K562 (cell line): Measurements from ENCODE around the gene STOM. TPM values are rescaled to one million over a fixed set of nuclear protein-coding genes. Genes with fewer than 3 reads are reported as not detected.

ENCODE experiments used
- ATAC-seq: fragments of 200-7000 bp; cut with Tn5 transposase; 3 replicates; pipeline ENCODE4 v1.9.1; 2020; ENCODE audit warnings: moderate library complexity
- BruUV-seq: library from RNA; stranded (reverse); fragments of 400-500 nt; replicated peaks from 2 replicates; lab custom pipeline; 2021; lab: Mats Ljungman, UMichigan
- CTCF ChIA-PET: fragments of 300-600 bp; formaldehyde crosslinking; extraction: SDS; loops from one replicate; lab custom pipeline; 2021; ENCODE audit warnings: low intra/inter-chr PET ratio; lab: Yijun Ruan, JAX
- POLR2A ChIA-PET: fragments of 300-600, 350-650 bp; sonication (Branson Sonifier 250); formaldehyde crosslinking; extraction: SDS; loops from one replicate; lab custom pipeline; 2021; ENCODE audit warnings: antibody characterized with exemption, inconsistent platforms; lab: Yijun Ruan, JAX
- DNase-seq, 4 experiments: peaks; one replicate each; pipeline versions ENCODE4 v3.0.0 to v3.0.0-alpha.2; 2011 to 2018; ENCODE audit warnings: low spot score in 3 of 4, mixed read lengths in 3 of 4; ENCODE audit errors: extremely low read depth in 1 of 4
- FAIRE-seq: peaks from 2 replicates; lab custom pipeline; 2011; peaks lifted over from hg19 to GRCh38; lab: Jason Lieb, UNC
- H2AFZ ChIP-seq: 2 replicates; pipeline ENCODE4 v1.6.0; 2011; ENCODE audit warnings: low read depth, low read length, control low read depth, inconsistent platforms
- H3K27ac ChIP-seq: fragments of 200-600 bp; 3 replicates; pipeline ENCODE4 v1.8.0; 2011; ENCODE audit warnings: low read depth, mild to moderate bottlenecking, control low read depth, inconsistent platforms, low read length, moderate library complexity, mixed read lengths; ENCODE audit errors: extremely low read depth
- H3K27me3 ChIP-seq, 2 experiments: fragments of 300-600 bp in 1 of 2; 2 replicates in 1 of 2; 3 replicates in 1 of 2; pipeline versions ENCODE4 v1.6.0 to v1.8.0; 2011; ENCODE audit warnings: inconsistent platforms in 2 of 2, low read length in 2 of 2, mild to moderate bottlenecking in 1 of 2, mixed read lengths in 1 of 2, moderate library complexity in 1 of 2; ENCODE audit not compliant: control insufficient read depth in 2 of 2, insufficient read depth in 2 of 2
- H3K36me3 ChIP-seq: fragments of 300-600 bp; 3 replicates; pipeline ENCODE4 v1.8.0; 2011; ENCODE audit warnings: mild to moderate bottlenecking, low read length, inconsistent platforms; ENCODE audit not compliant: control insufficient read depth, insufficient read depth
- H3K4me1 ChIP-seq, 2 experiments: fragments of 200-600 bp in 1 of 2; replicated peaks in 1 of 2; 2 replicates in 1 of 2; 3 replicates in 1 of 2; pipeline versions ENCODE4 v1.5.1 to v1.8.0; 2011; ENCODE audit warnings: inconsistent platforms in 2 of 2, low read length in 2 of 2, mild to moderate bottlenecking in 1 of 2, mixed read lengths in 1 of 2, moderate library complexity in 1 of 2; ENCODE audit not compliant: control insufficient read depth in 2 of 2, insufficient read depth in 2 of 2
- H3K4me2 ChIP-seq: 2 replicates; pipeline ENCODE4 v1.6.1; 2011; ENCODE audit warnings: low read length, control low read depth, inconsistent platforms, mixed read lengths; ENCODE audit not compliant: insufficient read depth
- H3K4me3 ChIP-seq: fragments of 200-600 bp; sonication (generic), shearing (Covaris generic); 2 replicates; pipeline ENCODE4 v1.5.1; 2016; ENCODE audit warnings: control low read depth, inconsistent platforms
- H3K79me2 ChIP-seq: fragments of 200-600 bp; 3 replicates; pipeline ENCODE4 v1.8.0; 2011; ENCODE audit warnings: low read length, inconsistent platforms; ENCODE audit not compliant: control insufficient read depth, insufficient read depth
- H3K9ac ChIP-seq, 2 experiments: 2 replicates each; pipeline versions ENCODE4 v1.6.0 to v1.6.1; 2011; ENCODE audit warnings: low read depth in 2 of 2, low read length in 2 of 2, control low read depth in 1 of 2, inconsistent platforms in 1 of 2, mild to moderate bottlenecking in 1 of 2, mixed read lengths in 1 of 2; ENCODE audit not compliant: insufficient read depth in 1 of 2
- H3K9me1 ChIP-seq: one replicate; pipeline ENCODE4 v1.6.0; 2011; ENCODE audit warnings: inconsistent platforms, mild to moderate bottlenecking, low read length, moderate library complexity; ENCODE audit not compliant: control insufficient read depth, insufficient read depth
- H3K9me3 ChIP-seq: replicated peaks from 2 replicates; pipeline ENCODE4 v1.5.1; 2011; ENCODE audit warnings: low read depth, low read length, inconsistent platforms; ENCODE audit not compliant: control insufficient read depth, insufficient read depth
- H4K20me1 ChIP-seq: replicated peaks from 2 replicates; pipeline ENCODE4 v1.6.1; 2011; ENCODE audit warnings: low read length, inconsistent platforms, mixed read lengths; ENCODE audit not compliant: control insufficient read depth, insufficient read depth
- FOXP4 ChIP-seq: sonication (generic); formaldehyde crosslinking; IDR thresholded peaks from 2 replicates; pipeline ENCODE4 v1.8.0; 2022; ENCODE audit warnings: mild to moderate bottlenecking, missing genetic modification reagents, borderline replicate concordance
- KDM2B ChIP-seq: fragments of 250-450 bp; sonication (Bioruptor Pico); IDR thresholded peaks from 2 replicates; pipeline ENCODE4 v1.8.0; 2021; ENCODE audit warnings: mild to moderate bottlenecking, moderate library complexity
- KLF16 ChIP-seq: IDR thresholded peaks from 2 replicates; pipeline ENCODE4 v1.6.1; 2016; ENCODE audit warnings: antibody characterized with exemption
- L3MBTL2 ChIP-seq: fragments of 450-650 bp; IDR thresholded peaks from 2 replicates; pipeline ENCODE4 v1.6.1; 2016; ENCODE audit warnings: mild to moderate bottlenecking, moderate library complexity
- LARP7 ChIP-seq: fragments of 450-650 bp; IDR thresholded peaks from 2 replicates; pipeline ENCODE4 v1.6.1; 2016
- SP2 ChIP-seq: IDR thresholded peaks from 2 replicates; pipeline ENCODE4 v1.6.1; 2011; ENCODE audit warnings: mild to moderate bottlenecking, low read depth, low read length, moderate library complexity; ENCODE audit not compliant: poor library complexity, severe bottlenecking; ENCODE audit errors: extremely low read depth
- VEZF1 ChIP-seq: fragments of 200-800 bp; sonication (Bioruptor generic); IDR thresholded peaks from 2 replicates; pipeline ENCODE4 v1.6.1; 2017; ENCODE audit warnings: missing genetic modification characterization, missing compliant biosample characterization
- ZNF586 ChIP-seq: fragments of 450-650 bp; formaldehyde crosslinking; conservative IDR thresholded peaks from 2 replicates; pipeline ENCODE4 v1.4.0; 2020; ENCODE audit warnings: mild to moderate bottlenecking, moderate library complexity
- ZNF766 ChIP-seq: fragments of 200-800 bp; sonication (Bioruptor generic); conservative IDR thresholded peaks from 2 replicates; pipeline ENCODE4 v1.6.1; 2016; ENCODE audit warnings: missing genetic modification characterization, missing compliant biosample characterization
- WGBS: fragments of 100-300 bp; shearing (Covaris generic); methylation state at CpG from one replicate; pipeline ENCODE4 v1.1.6; 2016; ENCODE audit warnings: low coverage, mixed read lengths; ENCODE audit not compliant: insufficient coverage; ENCODE audit errors: missing lambda C conversion rate; 5-methylcytosine and 5-hydroxymethylcytosine counted together
- in situ Hi-C: fragments of 300-500 bp; cut with MboI; formaldehyde crosslinking; loops from 4 replicates; pipeline ENCODE4 v1.15.0; 2018; ENCODE audit warnings: inconsistent platforms, mixed read lengths
- intact Hi-C: fragments of 100-400 bp; cut with micrococcal nuclease; formaldehyde crosslinking; loops from 2 replicates; pipeline ENCODE4 v1.14.2; 2022
- polyA plus RNA-seq, 8 experiments: library from polyadenylated mRNA; depleted of rRNA in 4 of 8; stranded (reverse) in 5 of 8; unstranded in 3 of 8; fragments of >200 nt; fragmentation: Nextera tagmentation in 2 of 8; fragmentation: Illumina TruSeq in 1 of 8; extraction: Ambion mirVana in 2 of 8; extraction: Trizol in 1 of 8; gene quantifications; 2 replicates each; pipeline versions ENCODE4 v1.2.1 to v1.2.3, GENCODE V29; 2011 to 2014; ENCODE audit warnings: inconsistent platforms in 1 of 8, missing spikeins in 1 of 8
- total RNA-seq, 7 experiments: library from RNA; depleted of rRNA in 6 of 7; stranded (reverse); fragments of >200 nt in 6 of 7; fragmentation: Illumina TruSeq in 2 of 7; extraction: Trizol in 2 of 7; gene quantifications; 2 replicates each; pipeline versions ENCODE4 v1.2.1 to v1.2.3, GENCODE V29; 2011 to 2021; ENCODE audit warnings: low replicate concordance in 1 of 7
- TF ChIP-seq, protein P1 (sequence below): fragments of 450-650 bp; formaldehyde crosslinking; conservative IDR thresholded peaks from 2 replicates; pipeline ENCODE4 v1.4.0; 2022; ENCODE audit warnings: mild to moderate bottlenecking, missing genetic modification characterization
- TF ChIP-seq, protein P2 (sequence below): IDR thresholded peaks from 3 replicates; pipeline ENCODE4 v1.6.1; 2011; ENCODE audit warnings: borderline replicate concordance, mild to moderate bottlenecking, moderate library complexity; ENCODE audit not compliant: insufficient read length; ENCODE audit errors: extremely low read depth
- TF ChIP-seq, protein P3 (sequence below): IDR thresholded peaks from 2 replicates; pipeline ENCODE4 v1.6.1; 2011; ENCODE audit not compliant: insufficient read length; ENCODE audit errors: extremely low read depth

The STOM gene
- total and polyA plus RNA-seq, 9 of the 15 experiments (the other 6 are each of a cell fraction or from before 2014, with no cell fraction given) = 23.2 to 140 (median 43.9) TPM

- TF ChIP-seq, protein P1, sequence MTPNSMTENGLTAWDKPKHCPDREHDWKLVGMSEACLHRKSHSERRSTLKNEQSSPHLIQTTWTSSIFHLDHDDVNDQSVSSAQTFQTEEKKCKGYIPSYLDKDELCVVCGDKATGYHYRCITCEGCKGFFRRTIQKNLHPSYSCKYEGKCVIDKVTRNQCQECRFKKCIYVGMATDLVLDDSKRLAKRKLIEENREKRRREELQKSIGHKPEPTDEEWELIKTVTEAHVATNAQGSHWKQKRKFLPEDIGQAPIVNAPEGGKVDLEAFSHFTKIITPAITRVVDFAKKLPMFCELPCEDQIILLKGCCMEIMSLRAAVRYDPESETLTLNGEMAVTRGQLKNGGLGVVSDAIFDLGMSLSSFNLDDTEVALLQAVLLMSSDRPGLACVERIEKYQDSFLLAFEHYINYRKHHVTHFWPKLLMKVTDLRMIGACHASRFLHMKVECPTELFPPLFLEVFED (CRISPR knock-in tag) = no peak
- TF ChIP-seq KLF16 = no peak
- TF ChIP-seq, all 486 proteins: peak for 5
Measured at GRCh38 chr9:121349009-121349408, 21.0 kb downstream of the STOM start (continued).

DNA sequence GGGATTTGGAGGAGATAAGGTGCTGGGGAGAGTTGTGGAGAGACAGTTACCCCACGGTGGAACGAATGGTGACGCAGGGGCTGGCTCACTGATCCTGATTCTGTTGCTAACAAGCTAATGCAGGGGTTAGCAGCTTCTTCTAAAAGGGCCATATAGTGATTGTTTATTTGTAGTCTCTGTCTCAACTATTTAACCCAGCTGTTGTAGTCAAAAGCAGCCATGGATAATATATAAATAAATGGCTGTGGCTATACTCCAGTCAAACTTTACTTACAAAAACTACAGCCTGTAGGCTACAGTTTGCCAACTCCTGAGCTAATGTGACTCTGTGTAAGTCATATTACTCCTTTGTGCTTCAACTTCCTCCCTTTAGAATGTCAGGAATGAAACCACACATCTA lies 21.8 kb downstream of the STOM start:
- Histone ChIP-seq H3K27me3 (no peaks in the 10 kb centered on the region), H2AFZ (no peak overlapping the region), H4K20me1 (no peaks in the 10 kb centered on the region), H3K4me2 (no peak overlapping the region), H3K27ac (no peak overlapping the region), H3K9me1 (no peaks in the 10 kb centered on the region), H3K4me1 (peaks cover 0 to 10% of the 10 kb centered on the region in 2 experiments; a peak in 2 of 5 replicates), H3K4me3 (no peak overlapping the region), H3K9me3 (no peaks in the 10 kb centered on the region), H3K9ac (no peak overlapping the region), H3K79me2 (no peaks in the 10 kb centered on the region), H3K36me3 (peaks cover 61% of the 10 kb centered on the region)
- ChIA-PET CTCF (no interaction called here), POLR2A (interaction anchor here (0.7 to 1.1 kb wide), 2 partner anchors 11 to 13 kb away, joined by 4 read pairs; no protein-coding TSS in a partner anchor)
- DNase-seq (no peak), ATAC-seq (no peak), FAIRE-seq (no peak)
- 86% methylated on average over 3 of the region's 3 CpGs for whole genome bisulfite sequencing
- in situ Hi-C loops (no loop called here), intact Hi-C loops (no loop called here)
- no TSS peak for BruUV-seq
- TF ChIP-seq ZNF586 (CRISPR knock-in tag) = no peak
- TF ChIP-seq KDM2B (CRISPR knock-in tag) = no peak
- TF ChIP-seq, protein P2, sequence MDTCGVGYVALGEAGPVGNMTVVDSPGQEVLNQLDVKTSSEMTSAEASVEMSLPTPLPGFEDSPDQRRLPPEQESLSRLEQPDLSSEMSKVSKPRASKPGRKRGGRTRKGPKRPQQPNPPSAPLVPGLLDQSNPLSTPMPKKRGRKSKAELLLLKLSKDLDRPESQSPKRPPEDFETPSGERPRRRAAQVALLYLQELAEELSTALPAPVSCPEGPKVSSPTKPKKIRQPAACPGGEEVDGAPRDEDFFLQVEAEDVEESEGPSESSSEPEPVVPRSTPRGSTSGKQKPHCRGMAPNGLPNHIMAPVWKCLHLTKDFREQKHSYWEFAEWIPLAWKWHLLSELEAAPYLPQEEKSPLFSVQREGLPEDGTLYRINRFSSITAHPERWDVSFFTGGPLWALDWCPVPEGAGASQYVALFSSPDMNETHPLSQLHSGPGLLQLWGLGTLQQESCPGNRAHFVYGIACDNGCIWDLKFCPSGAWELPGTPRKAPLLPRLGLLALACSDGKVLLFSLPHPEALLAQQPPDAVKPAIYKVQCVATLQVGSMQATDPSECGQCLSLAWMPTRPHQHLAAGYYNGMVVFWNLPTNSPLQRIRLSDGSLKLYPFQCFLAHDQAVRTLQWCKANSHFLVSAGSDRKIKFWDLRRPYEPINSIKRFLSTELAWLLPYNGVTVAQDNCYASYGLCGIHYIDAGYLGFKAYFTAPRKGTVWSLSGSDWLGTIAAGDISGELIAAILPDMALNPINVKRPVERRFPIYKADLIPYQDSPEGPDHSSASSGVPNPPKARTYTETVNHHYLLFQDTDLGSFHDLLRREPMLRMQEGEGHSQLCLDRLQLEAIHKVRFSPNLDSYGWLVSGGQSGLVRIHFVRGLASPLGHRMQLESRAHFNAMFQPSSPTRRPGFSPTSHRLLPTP = no peak
- no peak for TF ChIP-seq VEZF1 (CRISPR knock-in tag)
- TF ChIP-seq, protein P3, sequence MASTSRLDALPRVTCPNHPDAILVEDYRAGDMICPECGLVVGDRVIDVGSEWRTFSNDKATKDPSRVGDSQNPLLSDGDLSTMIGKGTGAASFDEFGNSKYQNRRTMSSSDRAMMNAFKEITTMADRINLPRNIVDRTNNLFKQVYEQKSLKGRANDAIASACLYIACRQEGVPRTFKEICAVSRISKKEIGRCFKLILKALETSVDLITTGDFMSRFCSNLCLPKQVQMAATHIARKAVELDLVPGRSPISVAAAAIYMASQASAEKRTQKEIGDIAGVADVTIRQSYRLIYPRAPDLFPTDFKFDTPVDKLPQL = no peak
- TF ChIP-seq SP2 = no peak
- TF ChIP-seq ZNF766 (CRISPR knock-in tag) = no peak
- no peak for TF ChIP-seq LARP7
- TF ChIP-seq L3MBTL2 = no peak
- no peak for TF ChIP-seq FOXP4 (CRISPR knock-in tag)
